NT2/D1 (cell line): ENCODE data around the gene NTPCR.

Experiments
- DNase-seq: peaks from one replicate; pipeline ENCODE4 v3.0.0-alpha.2; 2011; ENCODE audit warnings: low read depth, low spot score
- H3K27me3 ChIP-seq: 2 replicates; pipeline ENCODE4 v1.6.0; 2011; ENCODE audit warnings: mild to moderate bottlenecking; ENCODE audit not compliant: insufficient read length, insufficient read depth
- H3K36me3 ChIP-seq: 2 replicates; pipeline ENCODE4 v1.6.1; 2011; ENCODE audit warnings: mild to moderate bottlenecking, low read length, mixed read lengths; ENCODE audit not compliant: insufficient read depth, insufficient read length
- H3K4me1 ChIP-seq: 2 replicates; pipeline ENCODE4 v1.5.1; 2011; ENCODE audit not compliant: insufficient read depth, insufficient read length
- H3K4me3 ChIP-seq: 2 replicates; pipeline ENCODE4 v1.5.1; 2011; ENCODE audit warnings: low read depth; ENCODE audit not compliant: insufficient read length
- H3K9ac ChIP-seq: 2 replicates; pipeline ENCODE4 v1.6.0; 2011; ENCODE audit warnings: low read depth; ENCODE audit not compliant: insufficient read length
- H3K9me3 ChIP-seq: 2 replicates; pipeline ENCODE4 v1.5.1; 2011; ENCODE audit warnings: mild to moderate bottlenecking, low read length; ENCODE audit not compliant: insufficient read depth
- SUZ12 ChIP-seq: IDR thresholded peaks from 2 replicates; pipeline ENCODE4 v1.6.1; 2011; ENCODE audit not compliant: insufficient read length, insufficient read depth; ENCODE audit errors: extremely low read depth
- YY1 ChIP-seq: IDR thresholded peaks from 2 replicates; pipeline ENCODE4 v1.6.1; 2011; ENCODE audit not compliant: insufficient read length, insufficient read depth
- ZNF274 ChIP-seq: IDR thresholded peaks from 2 replicates; pipeline ENCODE4 v1.6.1; 2011; ENCODE audit warnings: mild to moderate bottlenecking, low read depth, low read length

NTPCR gene

DNA sequence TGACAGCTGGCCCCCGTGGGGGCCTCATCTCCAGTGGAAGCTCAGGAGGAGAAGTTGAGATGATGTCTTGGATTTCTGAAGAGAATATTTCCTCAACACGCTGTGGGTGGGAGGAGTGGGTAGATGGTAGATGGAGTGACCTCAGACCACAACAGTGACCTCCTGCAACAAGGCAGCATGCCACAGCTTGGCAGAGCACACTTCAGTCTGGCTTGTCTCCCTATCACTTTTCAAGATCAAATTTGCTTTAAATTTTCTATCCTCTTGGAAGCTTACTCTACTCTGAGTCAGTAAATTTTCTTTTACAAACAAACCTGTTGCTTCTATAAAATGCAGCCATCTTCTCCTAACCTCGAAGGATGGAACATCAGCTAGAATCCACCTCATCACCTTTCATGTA lies 59.7 kb downstream of the NTPCR start:
- H3K27me3 ChIP-seq: no peaks in the 10 kb centered on the region
- no peak for TF ChIP-seq SUZ12
- no peak for TF ChIP-seq YY1
- TF ChIP-seq ZNF274: no peak
- no peak overlapping the region for H3K4me3 ChIP-seq
- no peak for DNase-seq
- H3K9me3 ChIP-seq: no peaks in the 10 kb centered on the region
- peaks cover 14% of the 10 kb centered on the region for H3K36me3 ChIP-seq
- H3K9ac ChIP-seq: no peak overlapping the region
- H3K4me1 ChIP-seq: no peaks in the 10 kb centered on the region

GRCh38 chr1:233012021-233012420 lies 61.6 kb downstream of the NTPCR start:
- no peak for DNase-seq
- no peaks in the 10 kb centered on the region for H3K4me1 ChIP-seq
- no peak for TF ChIP-seq ZNF274
- no peak for TF ChIP-seq SUZ12
- TF ChIP-seq YY1: no peak
- peaks cover 17% of the 10 kb centered on the region for H3K36me3 ChIP-seq
- no peaks in the 10 kb centered on the region for H3K27me3 ChIP-seq
- no peak overlapping the region for H3K9ac ChIP-seq
- no peaks in the 10 kb centered on the region for H3K9me3 ChIP-seq
- H3K4me3 ChIP-seq: no peak overlapping the region

GRCh38 chr1:233015965-233016364 lies 65.6 kb downstream of the NTPCR start:
- H3K9me3 ChIP-seq: no peaks in the 10 kb centered on the region
- H3K4me3 ChIP-seq: no peak overlapping the region
- no peak for TF ChIP-seq ZNF274
- TF ChIP-seq SUZ12: no peak
- TF ChIP-seq YY1: no peak
- H3K9ac ChIP-seq: no peak overlapping the region
- DNase-seq: no peak
- H3K36me3 ChIP-seq: peaks cover 17% of the 10 kb centered on the region
- peaks cover 5% of the 10 kb centered on the region for H3K4me1 ChIP-seq
- H3K27me3 ChIP-seq: no peaks in the 10 kb centered on the region

DNA sequence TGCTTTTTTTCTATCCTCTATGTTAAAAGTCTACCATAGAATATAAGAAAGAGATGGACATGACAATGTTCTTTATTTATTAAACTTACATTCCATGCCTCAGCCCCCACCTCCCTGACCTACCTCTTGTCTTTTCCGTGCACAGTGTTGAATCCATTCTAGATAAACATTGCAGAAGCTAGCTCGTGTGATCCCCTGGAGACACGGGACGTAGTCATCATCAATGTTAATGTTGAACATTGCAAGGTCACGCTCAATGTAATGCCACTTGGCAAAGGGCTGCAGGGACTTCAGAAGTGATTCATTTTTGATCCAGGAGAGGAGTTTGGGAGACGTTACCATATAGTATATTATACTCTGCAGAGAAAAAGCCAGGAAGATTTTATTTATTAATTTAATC lies 66.4 kb downstream of the NTPCR start:
- peaks cover 9% of the 10 kb centered on the region for H3K4me1 ChIP-seq
- no peaks in the 10 kb centered on the region for H3K27me3 ChIP-seq
- H3K4me3 ChIP-seq: no peak overlapping the region
- no peak for DNase-seq
- H3K9ac ChIP-seq: no peak overlapping the region
- peaks cover 17% of the 10 kb centered on the region for H3K36me3 ChIP-seq
- TF ChIP-seq YY1: no peak
- TF ChIP-seq SUZ12: no peak
- TF ChIP-seq ZNF274: no peak
- H3K9me3 ChIP-seq: no peaks in the 10 kb centered on the region

DNA sequence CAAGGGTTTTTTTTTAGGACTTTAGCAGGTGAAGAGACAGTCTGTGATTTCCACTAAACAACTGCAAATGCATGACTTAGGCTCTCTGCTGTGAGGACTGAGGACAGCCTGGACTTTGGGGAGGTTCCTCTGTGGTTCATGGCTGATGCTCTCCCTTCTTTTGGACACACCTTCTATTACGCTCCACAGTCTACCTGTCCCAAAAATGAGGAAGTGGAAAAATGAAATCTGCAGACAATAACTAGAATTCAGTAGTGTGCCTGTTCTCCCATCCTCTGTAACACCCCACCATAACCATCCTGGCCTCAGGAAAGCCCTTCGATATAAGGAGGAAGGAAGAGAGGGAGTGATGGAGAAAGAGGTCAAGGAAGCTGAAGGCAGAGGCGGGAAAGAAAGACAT lies 68.7 kb downstream of the NTPCR start:
- no peak for DNase-seq
- peaks cover 10% of the 10 kb centered on the region for H3K36me3 ChIP-seq
- no peak overlapping the region for H3K9ac ChIP-seq
- no peak overlapping the region for H3K4me3 ChIP-seq
- H3K4me1 ChIP-seq: peaks cover 10% of the 10 kb centered on the region
- H3K9me3 ChIP-seq: no peaks in the 10 kb centered on the region
- no peaks in the 10 kb centered on the region for H3K27me3 ChIP-seq
- TF ChIP-seq ZNF274 (no peak), SUZ12 (no peak), YY1 (no peak)

GRCh38 chr1:233019778-233020325 lies 69.4 kb downstream of the NTPCR start:
- DNase-seq: no peak
- Histone ChIP-seq H3K9me3 (no peaks in the 10 kb centered on the region), H3K4me3 (no peak overlapping the region), H3K36me3 (peaks cover 4% of the 10 kb centered on the region), H3K9ac (no peak overlapping the region), H3K27me3 (no peaks in the 10 kb centered on the region), H3K4me1 (peaks cover 10% of the 10 kb centered on the region)
- TF ChIP-seq ZNF274 (no peak), YY1 (no peak), SUZ12 (no peak)

- TF ChIP-seq ZNF274: no peak
- TF ChIP-seq YY1: no peak
- TF ChIP-seq SUZ12: no peak
- Histone ChIP-seq H3K9ac (no peak overlapping the region), H3K4me3 (no peak overlapping the region), H3K27me3 (no peaks in the 10 kb centered on the region), H3K9me3 (no peaks in the 10 kb centered on the region), H3K4me1 (peaks cover 10% of the 10 kb centered on the region), H3K36me3 (peaks cover 6% of the 10 kb centered on the region)
- no peak for DNase-seq
Observed at GRCh38 chr1:233020426-233020825, 70.0 kb downstream of the NTPCR start.
